Fibroblast of lung (primary cell): Measurements from ENCODE around the gene GAS7. TPM values are rescaled to one million over a fixed set of nuclear protein-coding genes. Genes with fewer than 3 reads are reported as not detected.

ENCODE experiments used
- DNase-seq, 2 donors: peaks; one replicate each; pipeline versions ENCODE4 v3.0.0 to v3.0.0-alpha.2; 2010; ENCODE audit warnings: low read depth in 2 of 2
- H2AFZ ChIP-seq: 2 replicates; pipeline ENCODE4 v1.5.1; 2012; ENCODE audit warnings: low read length, control low read depth, inconsistent platforms
- H3K27ac ChIP-seq: 2 replicates; pipeline ENCODE4 v1.5.1; 2011; ENCODE audit warnings: low read length, control low read depth; ENCODE audit not compliant: insufficient read depth
- H3K27me3 ChIP-seq: 2 replicates; pipeline ENCODE4 v1.5.1; 2011; ENCODE audit warnings: mild to moderate bottlenecking, low read length; ENCODE audit not compliant: control insufficient read depth, insufficient read depth
- H3K36me3 ChIP-seq: 2 replicates; pipeline ENCODE4 v1.5.1; 2011; ENCODE audit warnings: low read length; ENCODE audit not compliant: control insufficient read depth, insufficient read depth
- H3K4me1 ChIP-seq: 2 replicates; pipeline ENCODE4 v1.5.1; 2011; ENCODE audit warnings: low read length; ENCODE audit not compliant: control insufficient read depth, insufficient read depth; ENCODE audit errors: extremely low read depth
- H3K4me2 ChIP-seq: 2 replicates; pipeline ENCODE4 v1.5.1; 2011; ENCODE audit warnings: low read length, control low read depth; ENCODE audit not compliant: insufficient read depth; ENCODE audit errors: extremely low read depth
- H3K4me3 ChIP-seq, 4 experiments: fragments of 200-600 bp in 1 of 4; sonication (generic) in 1 of 4; replicated peaks in 1 of 4; 2 replicates each; pipeline ENCODE4 v1.5.1; 2011 to 2016; ENCODE audit warnings: low read length in 4 of 4, low read depth in 3 of 4, mild to moderate bottlenecking in 3 of 4, control low read depth in 2 of 4, inconsistent platforms in 1 of 4, mixed read lengths in 1 of 4; ENCODE audit not compliant: insufficient read depth in 1 of 4; ENCODE audit errors: control extremely low read depth in 1 of 4
- H3K79me2 ChIP-seq: 2 replicates; pipeline ENCODE4 v1.5.1; 2012; ENCODE audit warnings: mild to moderate bottlenecking, low read length, inconsistent platforms; ENCODE audit not compliant: control insufficient read depth, insufficient read depth
- H3K9ac ChIP-seq: 2 replicates; pipeline ENCODE4 v1.5.1; 2011; ENCODE audit warnings: mild to moderate bottlenecking, low read length, control low read depth; ENCODE audit not compliant: insufficient read depth
- H3K9me3 ChIP-seq: 2 replicates; pipeline ENCODE4 v1.5.1; 2012; ENCODE audit warnings: low read depth, low read length; ENCODE audit not compliant: control insufficient read depth, insufficient read depth
- H4K20me1 ChIP-seq: 2 replicates; pipeline ENCODE4 v1.5.1; 2011; ENCODE audit warnings: low read length; ENCODE audit not compliant: control insufficient read depth, insufficient read depth; ENCODE audit errors: extremely low read depth
- CTCF ChIP-seq, 2 donors: IDR thresholded peaks in 1 of 2; conservative IDR thresholded peaks in 1 of 2; 1 replicate in 1 of 2; 2 replicates in 1 of 2; pipeline ENCODE4 v1.5.1; 2011 to 2012; ENCODE audit warnings: low read length in 2 of 2, control low read depth in 1 of 2, inconsistent platforms in 1 of 2, low read depth in 1 of 2, mild to moderate bottlenecking in 1 of 2
- EZH2 ChIP-seq: IDR thresholded peaks from 2 replicates; pipeline ENCODE4 v1.5.1; 2012; ENCODE audit warnings: low read length, control low read depth, mild to moderate bottlenecking; ENCODE audit errors: missing control alignments
- polyA plus RNA-seq, 2 donors: library from polyadenylated mRNA; depleted of rRNA in 1 of 2; stranded (reverse) in 1 of 2; unstranded in 1 of 2; fragments of >200 nt; gene quantifications; 2 replicates each; pipeline ENCODE4 v1.2.1, GENCODE V29; 2011 to 2012; ENCODE audit warnings: missing spikeins in 1 of 2
- total RNA-seq: library from RNA; depleted of rRNA; stranded (reverse); fragments of >200 nt; gene quantifications from 2 replicates; pipeline ENCODE4 v1.2.1, GENCODE V29; 2014

Gene GAS7
- total and polyA plus RNA-seq, 2 donors (not counting 1 experiment from before 2014, with no cell fraction given) = 0.58 to 2.6 TPM

DNA sequence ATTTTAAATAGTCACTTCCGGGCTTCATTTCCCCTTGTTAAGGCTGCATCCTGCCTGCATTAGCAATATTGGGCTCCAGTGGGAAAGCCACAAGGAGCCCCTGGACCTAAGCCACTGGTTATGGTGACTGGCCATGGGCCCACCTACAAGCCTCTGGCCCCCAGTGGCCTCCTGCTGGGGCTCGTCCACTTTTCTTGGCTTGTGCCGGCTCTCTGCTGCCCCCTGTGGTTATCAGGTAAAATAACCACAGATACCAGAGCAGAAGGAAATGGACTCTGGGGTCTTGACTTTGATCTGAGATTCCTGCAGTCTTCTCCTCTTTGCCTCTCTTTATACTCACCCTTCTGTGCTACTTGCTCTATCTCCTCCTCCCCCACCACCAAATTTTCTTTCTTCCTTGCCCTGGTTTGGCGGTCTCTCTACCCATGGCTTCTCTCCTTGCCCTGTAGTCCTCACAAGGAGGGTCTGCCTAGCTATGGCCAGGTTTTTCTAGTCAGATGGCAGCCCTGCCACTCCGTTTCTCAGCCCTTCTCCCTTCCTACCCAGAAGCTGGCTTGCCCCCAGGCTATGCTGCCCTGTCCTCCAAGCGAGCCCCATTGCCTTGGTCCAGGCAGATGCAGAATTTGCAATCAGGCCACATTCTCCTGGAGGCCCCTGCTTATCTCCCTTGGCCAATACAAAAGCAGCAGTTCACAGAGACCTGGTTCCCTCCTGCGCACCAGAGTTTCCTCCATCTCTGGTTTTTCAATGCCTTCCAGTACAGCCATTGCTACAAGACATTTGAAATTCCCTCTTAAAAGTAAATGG lies 210.4 kb downstream of the GAS7 start:
- no peaks in the 10 kb centered on the region for H3K36me3 ChIP-seq
- H3K4me3 ChIP-seq = no peak overlapping the region
- no peak overlapping the region for H3K9ac ChIP-seq
- no peaks in the 10 kb centered on the region for H3K4me1 ChIP-seq
- TF ChIP-seq CTCF (conservative IDR thresholded peaks at IDR 0.05 in 1 of 2, IDR thresholded peaks at IDR 0.05 in 1 of 2; ENCODE audit: low read depth in 1 of 2, low read length in 2 of 2) (peak; percentile 41 to 82), EZH2 (no peak)
- H2AFZ ChIP-seq = no peak overlapping the region
- no peaks in the 10 kb centered on the region for H4K20me1 ChIP-seq
- no peak overlapping the region for H3K27ac ChIP-seq
- no peak overlapping the region for H3K4me2 ChIP-seq
- H3K9me3 ChIP-seq = no peaks in the 10 kb centered on the region
- H3K27me3 ChIP-seq = no peaks in the 10 kb centered on the region
- peak; percentile 9 to 40 for DNase-seq
- H3K79me2 ChIP-seq = no peaks in the 10 kb centered on the region

GRCh38 chr17:9986754-9987382 lies 211.5 kb downstream of the GAS7 start:
- H3K79me2 ChIP-seq = no peaks in the 10 kb centered on the region
- no peak overlapping the region for H3K4me2 ChIP-seq
- H3K27ac ChIP-seq = no peak overlapping the region
- H3K4me1 ChIP-seq = no peaks in the 10 kb centered on the region
- H3K9ac ChIP-seq = no peak overlapping the region
- H3K27me3 ChIP-seq = no peaks in the 10 kb centered on the region
- H3K36me3 ChIP-seq = no peaks in the 10 kb centered on the region
- TF ChIP-seq CTCF (conservative IDR thresholded peaks at IDR 0.05 in 1 of 2, IDR thresholded peaks at IDR 0.05 in 1 of 2; ENCODE audit: low read depth in 1 of 2, low read length in 2 of 2) (no peak), EZH2 (no peak)
- no peaks in the 10 kb centered on the region for H4K20me1 ChIP-seq
- no peak overlapping the region for H2AFZ ChIP-seq
- no peaks in the 10 kb centered on the region for H3K9me3 ChIP-seq
- DNase-seq = no peak
- no peak overlapping the region for H3K4me3 ChIP-seq

- H3K79me2 ChIP-seq = no peaks in the 10 kb centered on the region
- H3K4me2 ChIP-seq = no peak overlapping the region
- DNase-seq = no peak
- no peaks in the 10 kb centered on the region for H3K36me3 ChIP-seq
- H3K9me3 ChIP-seq = no peaks in the 10 kb centered on the region
- H3K9ac ChIP-seq = no peak overlapping the region
- no peak overlapping the region for H3K27ac ChIP-seq
- no peak overlapping the region for H2AFZ ChIP-seq
- H3K4me3 ChIP-seq = no peak overlapping the region
- no peak for TF ChIP-seq EZH2
- TF ChIP-seq CTCF (conservative IDR thresholded peaks at IDR 0.05 in 1 of 2, IDR thresholded peaks at IDR 0.05 in 1 of 2; ENCODE audit: low read depth in 1 of 2, low read length in 2 of 2) = no peak
- H3K27me3 ChIP-seq = no peaks in the 10 kb centered on the region
- no peaks in the 10 kb centered on the region for H4K20me1 ChIP-seq
- H3K4me1 ChIP-seq = no peaks in the 10 kb centered on the region
These were observed 212.8 kb downstream of the GAS7 start for GRCh38 chr17:9985646-9986045.
